Fibroblast of mammary gland (primary cell): Measurements from ENCODE around the gene SDR42E2.

Experiments
- DNase-seq: peaks from one replicate; pipeline ENCODE4 v3.0.0-alpha.2; 2010; ENCODE audit warnings: low read depth
- H3K4me3 ChIP-seq: 2 replicates; pipeline ENCODE4 v1.5.1; 2011; ENCODE audit warnings: low read depth, mild to moderate bottlenecking, low read length, moderate library complexity; ENCODE audit not compliant: control insufficient read depth
- TF ChIP-seq, protein P1 (sequence below): conservative IDR thresholded peaks from 2 replicates; pipeline ENCODE4 v1.5.1; 2011; ENCODE audit warnings: low read depth, low read length, inconsistent platforms; ENCODE audit not compliant: control insufficient read depth, insufficient read depth

The SDR42E2 gene

GRCh38 chr16:22219389-22220068 is 57.2 kb downstream of the SDR42E2 start:
- no peak for DNase-seq
- H3K4me3 ChIP-seq: no peak overlapping the region
- TF ChIP-seq, protein P1, sequence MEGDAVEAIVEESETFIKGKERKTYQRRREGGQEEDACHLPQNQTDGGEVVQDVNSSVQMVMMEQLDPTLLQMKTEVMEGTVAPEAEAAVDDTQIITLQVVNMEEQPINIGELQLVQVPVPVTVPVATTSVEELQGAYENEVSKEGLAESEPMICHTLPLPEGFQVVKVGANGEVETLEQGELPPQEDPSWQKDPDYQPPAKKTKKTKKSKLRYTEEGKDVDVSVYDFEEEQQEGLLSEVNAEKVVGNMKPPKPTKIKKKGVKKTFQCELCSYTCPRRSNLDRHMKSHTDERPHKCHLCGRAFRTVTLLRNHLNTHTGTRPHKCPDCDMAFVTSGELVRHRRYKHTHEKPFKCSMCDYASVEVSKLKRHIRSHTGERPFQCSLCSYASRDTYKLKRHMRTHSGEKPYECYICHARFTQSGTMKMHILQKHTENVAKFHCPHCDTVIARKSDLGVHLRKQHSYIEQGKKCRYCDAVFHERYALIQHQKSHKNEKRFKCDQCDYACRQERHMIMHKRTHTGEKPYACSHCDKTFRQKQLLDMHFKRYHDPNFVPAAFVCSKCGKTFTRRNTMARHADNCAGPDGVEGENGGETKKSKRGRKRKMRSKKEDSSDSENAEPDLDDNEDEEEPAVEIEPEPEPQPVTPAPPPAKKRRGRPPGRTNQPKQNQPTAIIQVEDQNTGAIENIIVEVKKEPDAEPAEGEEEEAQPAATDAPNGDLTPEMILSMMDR: no peak

DNA sequence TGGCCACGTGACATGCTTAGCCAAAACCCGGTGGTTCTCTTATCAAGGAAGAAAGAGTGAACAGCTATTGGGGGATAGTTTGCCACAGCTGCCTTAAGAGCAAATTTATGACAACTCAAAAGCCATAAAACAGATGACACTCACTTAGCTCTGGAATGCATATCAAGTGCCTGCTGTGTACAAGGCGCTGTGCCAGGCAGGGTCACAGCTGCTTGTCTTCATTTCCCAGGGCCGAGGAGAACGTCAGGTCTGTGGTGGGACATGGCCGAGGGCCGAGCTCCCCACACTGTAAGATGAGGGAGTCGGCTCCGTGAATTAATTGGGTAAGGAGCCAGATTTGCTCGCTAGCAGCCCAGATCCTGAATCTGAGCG is 57.7 kb downstream of the SDR42E2 start:
- no peak overlapping the region for H3K4me3 ChIP-seq
- DNase-seq: peak; percentile 23
- TF ChIP-seq, protein P1: no peak

DNA sequence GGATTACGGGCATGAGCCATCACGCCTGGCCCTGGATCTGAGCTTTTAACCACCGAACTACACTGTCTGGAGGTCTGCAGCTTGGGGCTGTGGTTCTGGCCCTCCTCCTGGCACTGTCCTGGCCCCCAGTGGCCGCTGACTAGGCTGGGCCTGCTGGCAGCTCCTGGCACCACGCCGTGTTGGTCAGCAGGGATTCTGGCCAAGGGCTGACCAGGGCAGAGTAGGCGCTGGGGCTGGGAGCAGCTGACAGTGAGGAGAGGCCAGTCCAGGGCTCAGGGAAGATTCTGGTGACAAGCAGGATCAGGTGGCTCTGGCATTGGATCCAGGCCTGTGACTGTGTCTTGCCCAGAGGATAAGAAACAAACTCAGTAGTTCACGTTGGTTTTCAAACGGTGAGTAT is 58.4 kb downstream of the SDR42E2 start:
- H3K4me3 ChIP-seq: no peak overlapping the region
- DNase-seq: peak; percentile 24
- TF ChIP-seq, protein P1: no peak

GRCh38 chr16:22222006-22222405 is 59.7 kb downstream of the SDR42E2 start:
- TF ChIP-seq, protein P1: no peak
- DNase-seq: no peak
- no peak overlapping the region for H3K4me3 ChIP-seq

DNA sequence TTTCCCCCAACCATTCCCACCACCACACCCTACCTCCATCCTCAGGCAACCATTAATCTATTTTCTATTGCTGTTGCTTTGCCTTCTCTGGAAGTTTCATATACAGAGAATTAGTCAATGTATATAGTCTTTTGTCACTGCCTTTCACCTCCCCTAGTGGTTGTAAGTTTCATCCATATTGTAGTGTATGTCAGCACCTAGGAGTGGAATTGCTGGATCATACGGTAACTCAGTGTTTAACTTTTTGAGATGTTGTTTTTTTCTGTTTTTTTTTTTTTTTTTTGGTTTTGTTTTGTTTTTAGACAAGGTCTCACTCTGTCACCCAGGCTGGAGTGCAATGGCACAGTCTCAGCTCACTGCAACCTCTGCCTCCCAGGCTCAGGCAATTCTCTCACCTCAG is 60.7 kb downstream of the SDR42E2 start:
- no peak for DNase-seq
- TF ChIP-seq, protein P1: no peak

DNA sequence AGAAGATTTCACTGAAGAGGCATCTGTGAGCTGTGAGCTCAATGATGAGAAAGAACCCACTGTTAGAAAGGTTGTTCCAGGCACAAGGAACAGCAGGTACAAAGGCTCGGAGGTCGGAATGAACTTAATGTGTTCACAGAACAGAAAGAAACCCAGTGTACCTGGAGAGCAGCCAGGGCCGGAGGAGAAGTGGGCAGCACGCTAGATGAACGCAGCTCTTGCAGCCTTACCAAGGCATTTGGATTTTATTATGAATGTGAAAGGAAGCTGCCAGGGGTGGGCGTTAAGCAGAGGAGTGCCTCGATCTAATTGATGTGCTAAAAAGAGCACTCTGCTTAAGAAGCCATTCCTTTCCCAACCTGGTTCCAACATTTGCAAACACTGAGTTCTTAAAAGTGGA is 62.8 kb downstream of the SDR42E2 start:
- DNase-seq: peak; percentile 46
- TF ChIP-seq, protein P1: no peak
- no peak overlapping the region for H3K4me3 ChIP-seq

More for the DNA sequence above, 60.7 kb downstream of the SDR42E2 start:
- H3K4me3 ChIP-seq: no peak overlapping the region

- TF ChIP-seq, protein P1: no peak
- DNase-seq: no peak
- no peak overlapping the region for H3K4me3 ChIP-seq
Observed at GRCh38 chr16:22229889-22230288, 67.6 kb downstream of the SDR42E2 start.
